ENCODE data around the gene TSC22D4.

- TF ChIP-seq EZH2 (IDR thresholded peaks at IDR 0.05) (no peak), FOXP2 (optimal IDR thresholded peaks at IDR 0.05; ENCODE audit: control extremely low read depth, extremely low read length, insufficient read depth) (no peak), POLR2AphosphoS5 (IDR thresholded peaks at IDR 0.05; ENCODE audit: borderline replicate concordance, low read depth, low read length) (no peak)
These were observed 52.5 kb downstream of the TSC22D4 start for GRCh38 chr7:100426516-100426915.
